ENCODE data around the gene LDLRAD2.

LDLRAD2 gene

DNA sequence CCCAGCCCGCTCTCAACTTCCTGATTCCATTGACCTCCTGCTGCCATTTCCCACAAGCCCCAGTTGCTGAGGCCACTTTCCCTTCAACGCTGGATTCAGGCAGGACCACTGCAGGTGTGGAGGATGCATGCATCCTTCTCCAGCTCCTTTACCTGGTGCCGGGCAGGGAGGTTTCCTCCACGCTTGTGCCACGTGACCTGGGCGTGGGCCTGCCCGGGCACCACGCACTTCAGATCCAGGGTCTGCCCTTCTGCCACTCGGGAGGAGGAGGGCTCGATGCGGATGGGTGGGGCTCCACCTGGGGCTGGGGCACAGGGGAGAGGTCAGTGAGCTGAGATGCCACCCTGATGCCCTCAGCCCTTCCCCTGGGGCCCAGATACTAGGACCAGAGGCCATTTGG is 31.9 kb downstream of the LDLRAD2 start:
- no peak for DNase-seq

DNA sequence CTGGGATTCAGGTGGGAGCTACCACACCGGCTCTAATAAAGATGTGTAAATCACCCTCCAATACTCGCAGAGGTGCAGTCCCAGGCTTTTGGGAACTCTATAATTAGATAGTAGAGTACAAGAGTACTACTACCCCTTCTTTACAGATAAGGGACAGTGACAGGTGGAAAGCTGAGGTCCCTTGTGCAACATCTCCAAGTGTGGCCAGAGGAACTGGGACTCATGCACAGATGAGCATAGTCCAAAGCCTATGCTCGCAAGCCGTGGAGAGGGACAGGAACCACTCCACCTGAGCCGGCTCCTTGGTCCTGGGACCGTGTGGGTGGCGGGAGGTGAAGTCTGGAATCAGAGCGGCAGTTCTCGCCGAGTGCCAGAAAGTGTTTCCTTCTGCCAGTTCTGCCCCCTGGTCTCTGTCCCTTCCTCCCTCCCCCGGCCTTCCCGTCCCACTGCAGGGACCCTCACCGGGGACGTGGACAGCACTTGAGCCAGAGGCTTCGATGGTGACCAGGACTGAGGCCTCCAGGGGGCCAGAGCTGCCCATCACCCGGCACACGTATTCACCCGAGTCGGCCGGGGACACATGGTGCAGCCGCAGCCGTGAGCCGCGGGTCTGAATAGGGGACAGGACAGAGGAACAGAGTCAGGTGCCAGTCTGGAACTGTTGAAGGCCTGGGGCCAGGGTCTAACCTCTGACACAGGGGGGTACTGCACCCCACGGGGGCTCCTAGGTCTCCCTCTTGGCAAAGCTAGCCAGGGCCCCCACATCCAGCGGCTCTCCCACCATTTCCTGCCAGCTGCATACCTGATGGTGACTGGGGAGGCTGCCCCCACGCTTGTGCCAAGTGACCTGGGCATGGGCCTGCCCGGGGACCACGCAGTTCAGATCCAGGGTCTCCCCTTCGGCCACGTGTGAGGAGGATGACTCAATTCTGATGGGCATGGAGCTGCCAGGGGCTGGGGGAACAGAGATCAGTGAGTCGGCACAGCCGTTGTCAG is 33.9 kb downstream of the LDLRAD2 start:
- DNase-seq = no peak

DNA sequence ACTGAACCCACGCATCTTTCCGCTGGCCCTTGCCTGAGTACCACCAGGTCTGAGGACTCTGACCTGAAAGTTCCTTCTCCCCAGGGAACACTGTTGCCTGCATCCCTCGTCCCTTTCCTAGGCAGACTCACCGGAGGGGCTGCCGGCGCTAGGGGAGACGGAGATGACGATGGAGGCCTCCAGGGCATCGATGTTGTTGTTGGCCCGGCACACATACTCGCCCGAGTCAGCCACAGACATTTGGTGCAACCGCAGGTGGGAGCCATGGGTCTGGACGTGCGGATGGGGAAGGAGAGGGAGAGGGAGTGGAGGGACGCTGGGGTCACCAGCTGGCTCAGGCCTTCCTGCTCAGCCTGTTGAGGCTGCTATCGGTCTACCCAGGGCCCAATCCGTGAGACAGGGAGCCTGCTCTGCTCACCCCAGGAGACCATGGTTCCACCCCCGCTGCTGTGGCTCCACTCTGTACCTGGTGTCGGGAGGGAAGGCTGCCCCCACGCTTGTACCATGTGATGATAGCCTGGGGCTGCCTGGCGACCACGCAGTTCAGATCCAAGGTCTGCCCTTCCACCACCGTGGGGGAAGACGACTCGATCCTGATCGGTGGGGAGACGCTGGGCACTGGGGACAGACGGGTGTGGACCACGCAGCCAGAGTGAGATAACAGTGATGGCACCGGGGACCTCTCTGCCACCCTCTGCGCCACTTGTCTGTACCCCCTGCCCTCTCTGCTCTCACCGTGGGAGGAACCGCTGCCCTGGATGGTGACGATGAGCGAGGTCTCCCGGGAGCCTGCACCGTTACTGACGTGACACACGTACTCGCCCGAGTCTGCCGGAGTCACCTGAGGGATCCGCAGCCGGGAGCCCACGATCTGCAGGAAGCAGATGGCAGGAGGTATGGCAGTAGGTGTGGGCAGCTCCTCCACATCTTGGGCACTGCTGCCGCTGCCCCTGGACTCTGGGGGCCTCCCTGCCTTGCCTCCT is 35.4 kb downstream of the LDLRAD2 start:
- no peak for DNase-seq

GRCh38 chr1:21848524-21849174 is 36.6 kb downstream of the LDLRAD2 start:
- no peak for DNase-seq

GRCh38 chr1:21849909-21850576 is 38.0 kb downstream of the LDLRAD2 start:
- no peak for DNase-seq

DNA sequence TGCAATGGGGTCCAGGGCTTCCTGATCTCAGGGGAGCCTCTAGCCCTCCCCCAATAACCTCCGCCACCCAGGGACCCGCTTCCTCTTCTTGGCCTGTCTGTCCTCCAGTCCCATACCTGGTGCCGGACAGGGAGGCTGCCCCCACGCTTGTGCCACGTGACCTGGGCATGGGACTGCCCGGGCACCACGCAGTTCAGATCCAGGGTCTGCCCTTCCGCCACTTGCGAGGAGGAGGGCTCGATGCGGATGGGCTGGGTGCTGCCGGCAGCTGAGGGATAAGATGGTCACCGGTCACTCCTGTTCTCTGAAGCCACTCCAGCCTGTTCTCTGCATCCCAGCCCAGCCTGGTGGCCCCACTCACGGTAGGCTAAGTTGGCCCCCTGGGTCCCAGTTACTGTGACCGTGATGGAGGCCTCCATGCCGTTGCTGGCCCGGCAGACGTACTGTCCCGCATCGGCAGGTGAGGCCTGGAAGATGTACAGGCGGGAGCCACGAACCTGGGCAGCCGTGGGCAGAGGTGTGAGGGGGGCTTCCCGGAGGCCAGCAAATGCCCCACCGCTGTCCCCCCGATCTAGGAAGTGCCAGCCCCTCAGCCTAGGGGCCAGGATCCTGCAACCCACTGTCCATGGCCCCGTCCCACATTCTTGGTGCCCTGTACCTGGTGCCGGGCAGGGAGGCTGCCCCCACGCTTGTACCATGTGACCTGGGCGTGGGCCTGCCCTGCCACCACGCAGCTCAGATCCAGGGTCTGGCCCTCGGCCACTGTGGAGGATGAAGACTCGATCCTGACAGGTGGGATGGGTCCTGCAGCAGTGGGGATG is 39.6 kb downstream of the LDLRAD2 start:
- DNase-seq = no peak

DNA sequence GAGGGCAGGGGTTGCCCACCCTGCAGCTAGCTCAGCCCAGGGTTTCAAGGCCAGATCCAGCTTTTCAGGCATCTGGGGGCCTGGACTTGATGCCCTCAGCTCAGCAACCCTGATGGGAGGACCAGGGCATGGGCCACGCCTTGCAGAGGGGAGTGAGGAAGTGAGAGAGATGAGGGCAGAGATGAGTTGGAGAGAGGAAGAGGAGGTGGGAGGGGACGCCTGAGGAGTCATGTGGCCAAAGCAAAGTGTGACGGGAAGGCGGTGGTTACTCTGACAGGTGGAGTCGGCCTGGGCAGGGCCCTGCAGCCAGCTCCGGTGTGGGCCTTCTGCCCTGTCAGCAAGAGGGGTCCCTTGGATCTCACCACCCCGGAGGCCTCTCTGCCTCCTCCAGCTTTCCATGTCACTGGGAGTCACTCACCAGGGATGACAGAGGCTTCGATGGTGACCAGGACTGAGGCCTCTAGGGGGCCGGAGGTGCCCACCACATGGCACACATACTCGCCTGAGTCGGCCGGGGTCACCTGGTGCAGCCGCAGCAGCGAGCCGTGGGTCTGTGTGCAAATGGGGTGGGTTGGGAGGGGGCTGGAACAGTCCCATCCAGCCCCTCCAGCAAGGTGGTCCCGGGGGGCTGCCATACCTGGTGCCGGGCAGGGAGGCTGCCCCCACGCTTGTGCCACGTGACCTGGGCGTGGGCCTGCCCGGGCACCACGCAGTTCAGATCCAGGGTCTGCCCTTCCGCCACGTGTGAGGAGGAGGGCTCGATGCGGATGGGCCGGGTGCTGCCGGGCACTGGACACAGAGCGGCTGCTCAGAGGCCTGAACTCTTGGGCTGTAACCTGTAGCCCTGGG is 40.4 kb downstream of the LDLRAD2 start:
- no peak for DNase-seq

- no peak for DNase-seq
These were observed 41.0 kb downstream of the LDLRAD2 start for GRCh38 chr1:21853131-21853427.

GRCh38 chr1:21854090-21854750 is 42.2 kb downstream of the LDLRAD2 start:
- DNase-seq = no peak

- DNase-seq = no peak
These were observed 42.7 kb downstream of the LDLRAD2 start for GRCh38 chr1:21854751-21855131.

- no peak for DNase-seq
These were observed 43.4 kb downstream of the LDLRAD2 start for GRCh38 chr1:21855257-21856096.

DNA sequence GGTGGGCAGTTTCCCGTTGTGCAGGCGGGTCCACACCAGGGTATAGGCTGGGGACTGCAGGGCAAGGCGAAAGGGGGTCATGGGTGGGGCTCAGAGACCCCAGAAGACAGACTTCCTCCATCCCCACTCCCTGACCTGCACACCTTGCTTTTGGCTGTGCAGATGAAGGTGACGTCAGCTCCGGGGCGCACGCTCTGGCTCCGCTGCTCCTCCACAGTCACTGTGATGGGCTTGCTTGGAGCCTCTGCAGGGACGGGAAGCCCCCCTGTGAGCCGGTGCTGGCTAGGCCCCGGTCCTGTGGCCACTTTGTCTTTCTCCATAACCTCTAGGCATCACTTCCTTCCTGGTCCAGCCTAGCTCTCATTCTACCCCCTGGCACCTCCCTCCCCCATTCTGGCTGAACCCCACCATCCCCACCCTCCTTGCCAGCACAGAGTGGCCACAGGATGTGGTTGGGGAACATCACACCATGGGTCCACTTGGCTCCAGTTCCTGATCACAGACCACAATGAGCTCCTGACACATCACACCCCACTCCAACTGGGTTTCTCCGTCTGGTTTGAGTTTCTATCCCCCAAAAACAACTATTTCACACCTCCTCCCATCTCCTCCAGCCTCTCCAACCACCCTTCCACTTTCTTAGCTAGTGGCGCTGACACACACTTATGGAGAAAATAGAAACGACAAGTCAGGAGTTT is 45.2 kb downstream of the LDLRAD2 start:
- DNase-seq = no peak

GRCh38 chr1:21857840-21858670 is 46.0 kb downstream of the LDLRAD2 start:
- DNase-seq = no peak

DNA sequence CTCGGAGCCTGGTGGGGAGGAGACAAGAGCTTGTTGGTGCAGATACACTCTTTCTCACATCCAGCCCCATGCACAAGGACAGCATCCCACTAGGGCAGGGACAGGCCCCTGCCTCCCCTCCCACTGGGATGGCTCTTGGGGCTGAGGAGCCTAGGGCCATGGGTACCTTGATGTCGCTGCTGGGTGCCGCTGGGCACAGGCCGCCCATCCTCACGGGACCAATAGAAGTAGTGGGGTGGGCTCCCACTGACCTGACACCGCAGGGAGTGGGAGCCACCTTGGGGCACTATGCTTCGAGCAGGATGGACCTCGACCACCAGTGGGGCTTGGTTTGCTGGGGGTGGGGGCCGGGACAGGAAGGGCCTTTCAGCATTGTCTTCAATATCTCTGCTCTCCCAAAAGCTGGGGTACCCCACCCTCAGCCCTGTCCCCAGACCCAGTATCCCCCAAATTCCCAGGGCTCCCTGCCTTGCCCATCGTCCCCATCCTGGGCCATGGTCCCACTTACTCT is 47.7 kb downstream of the LDLRAD2 start:
- no peak for DNase-seq

GRCh38 chr1:21860971-21861370 is 48.9 kb downstream of the LDLRAD2 start:
- no peak for DNase-seq

DNA sequence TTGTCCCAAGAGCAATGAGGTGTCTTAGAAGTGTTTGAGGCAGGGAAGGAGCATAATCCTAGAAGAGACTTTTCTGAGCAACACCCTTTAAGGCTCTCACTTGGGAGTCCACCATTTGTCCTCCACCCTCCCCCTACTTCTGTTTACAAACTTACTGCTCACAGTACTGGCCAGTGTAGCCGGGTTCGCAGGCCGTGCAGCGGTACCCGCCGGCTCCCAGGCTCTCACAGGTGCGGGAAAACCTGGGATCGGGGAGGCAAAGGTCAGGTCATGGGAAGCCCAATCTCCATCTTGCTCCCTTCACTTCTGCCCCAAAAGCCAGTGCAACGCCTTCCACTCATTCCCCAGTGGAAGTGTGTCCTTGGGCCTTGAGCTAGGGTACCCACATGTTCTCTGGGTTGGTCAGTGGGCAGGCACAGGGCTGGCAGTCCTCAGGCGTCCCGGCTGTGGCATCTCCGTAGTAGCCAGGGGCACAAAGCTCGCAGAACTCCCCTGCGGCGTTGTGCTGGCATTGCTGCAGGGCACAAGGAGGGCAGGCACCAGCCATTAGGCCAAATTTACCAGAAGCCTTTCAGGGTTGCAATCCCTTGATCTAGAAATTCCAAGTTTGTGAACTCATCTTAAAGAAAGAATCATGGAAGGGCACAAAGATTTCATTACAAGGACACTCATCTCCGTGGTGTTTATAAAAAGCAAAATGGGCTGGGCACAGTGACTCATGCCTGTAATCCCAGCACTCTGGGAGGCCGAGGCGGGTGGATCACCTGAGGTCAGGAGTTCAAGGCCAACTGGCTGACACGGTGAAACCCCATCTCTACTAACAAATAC is 49.8 kb downstream of the LDLRAD2 start:
- no peak for DNase-seq
